A549 (cell line): ENCODE measurements around the gene FAM120A.

Source experiments
- CBX2 ChIP-seq: fragments of 200-600 bp; sonication (generic); IDR thresholded peaks from 2 replicates; pipeline ENCODE4 v1.6.1; 2016; ENCODE audit warnings: low read depth, mild to moderate bottlenecking, borderline replicate concordance
- CEBPB ChIP-seq, 2 experiments: fragments of >200 bp in 1 of 2; sonication (Bioruptor Twin) in 1 of 2; formaldehyde crosslinking in 1 of 2; IDR thresholded peaks; 2 replicates each; pipeline ENCODE4 v1.6.1; 2012 to 2016
- CHD2 ChIP-seq: fragments of 150-350 bp; IDR thresholded peaks from 2 replicates; pipeline ENCODE4 v1.6.1; 2014; ENCODE audit warnings: low read length; ENCODE audit not compliant: partially characterized antibody
- CHD4 ChIP-seq: fragments of 200-600 bp; sonication (generic); IDR thresholded peaks from 2 replicates; pipeline ENCODE4 v1.6.1; 2016; ENCODE audit warnings: antibody characterized with exemption, mild to moderate bottlenecking, borderline replicate concordance
- CTCF ChIP-seq: fragments of >200 bp; sonication (Bioruptor Twin); formaldehyde crosslinking; IDR thresholded peaks from 3 replicates; pipeline ENCODE4 v1.5.1; 2016
- EHMT2 ChIP-seq: fragments of 200-600 bp; sonication (generic); IDR thresholded peaks from 2 replicates; pipeline ENCODE4 v1.6.1; 2016; ENCODE audit warnings: antibody characterized with exemption, low read depth, mild to moderate bottlenecking, moderate library complexity
- ESRRA ChIP-seq: fragments of 150-350 bp; IDR thresholded peaks from 2 replicates; pipeline ENCODE4 v1.6.1; 2014; ENCODE audit warnings: mild to moderate bottlenecking, low read length, borderline replicate concordance
- FOSL2 ChIP-seq, 2 experiments: fragments of 450-650 bp in 1 of 2; fragments of >200 bp in 1 of 2; sonication (Bioruptor Twin) in 1 of 2; formaldehyde crosslinking; IDR thresholded peaks; 2 replicates each; pipeline versions ENCODE4 v1.5.0 to v1.6.1; 2016 to 2020; ENCODE audit warnings: mild to moderate bottlenecking in 1 of 2, moderate library complexity in 1 of 2
- JUN ChIP-seq, 2 experiments: fragments of >200 bp; sonication (Bioruptor Twin); formaldehyde crosslinking; IDR thresholded peaks; 2 replicates in 1 of 2; 3 replicates in 1 of 2; pipeline ENCODE4 v1.6.1; 2016 to 2017
- MAX ChIP-seq: IDR thresholded peaks from 2 replicates; pipeline ENCODE4 v1.6.1; 2012
- POLR2A ChIP-seq: IDR thresholded peaks from 2 replicates; pipeline ENCODE4 v1.6.1; 2012; ENCODE audit warnings: mild to moderate bottlenecking, low read length
- RAD21 ChIP-seq, 2 experiments: fragments of >200 bp in 1 of 2; sonication (Bioruptor Twin) in 1 of 2; formaldehyde crosslinking in 1 of 2; IDR thresholded peaks in 1 of 2; conservative IDR thresholded peaks in 1 of 2; 2 replicates in 1 of 2; 3 replicates in 1 of 2; pipeline ENCODE4 v1.6.1; 2012 to 2018; ENCODE audit warnings: inconsistent platforms in 1 of 2
- SMC3 ChIP-seq: fragments of >200 bp; sonication (Bioruptor Twin); formaldehyde crosslinking; IDR thresholded peaks from 3 replicates; pipeline ENCODE4 v1.6.1; 2018; ENCODE audit warnings: inconsistent platforms
- USF2 ChIP-seq: fragments of 450-650 bp; IDR thresholded peaks from 2 replicates; pipeline ENCODE4 v1.6.1; 2014; ENCODE audit warnings: antibody characterized with exemption

- TF ChIP-seq CTCF (no peak), POLR2A (no peak), MAX (no peak), RAD21 (conservative IDR thresholded peaks at IDR 0.05 in 1 of 2, IDR thresholded peaks at IDR 0.05 in 1 of 2) (no peak), EHMT2 (no peak), JUN (IDR thresholded peaks at IDR 0.05) (no peak), CBX2 (no peak), ESRRA (no peak), SMC3 (no peak), FOSL2 (IDR thresholded peaks at IDR 0.05) (no peak), FOSL2 (CRISPR knock-in tag; IDR thresholded peaks at IDR 0.05) (no peak), USF2 (no peak), CHD2 (no peak), CEBPB (IDR thresholded peaks at IDR 0.05) (no peak), CHD4 (no peak)
Measured at GRCh38 chr9:93415176-93415690, 36.3 kb upstream of the FAM120A start.
